HepG2 (cell line): ENCODE data around the gene ZDHHC18. TPM values are rescaled to one million over a fixed set of nuclear protein-coding genes. Genes with fewer than 3 reads are reported as not detected.

Source experiments
- DPF2 ChIP-seq: sonication (generic); formaldehyde crosslinking; IDR thresholded peaks from 2 replicates; pipeline ENCODE4 v1.4.0; 2020; ENCODE audit warnings: mild to moderate bottlenecking, low read depth, missing genetic modification reagents, borderline replicate concordance
- HDAC2 ChIP-seq: sonication (generic); formaldehyde crosslinking; IDR thresholded peaks from 2 replicates; pipeline ENCODE4 v1.4.0; 2020; ENCODE audit warnings: missing genetic modification reagents
- MAFK ChIP-seq, 2 experiments: IDR thresholded peaks in 1 of 2; conservative IDR thresholded peaks in 1 of 2; 2 replicates each; pipeline ENCODE4 v1.6.1; 2011; ENCODE audit warnings: improper control_type of control experiment in 2 of 2, low read length in 2 of 2
- NBN ChIP-seq: fragments of 450-650 bp; conservative IDR thresholded peaks from 2 replicates; pipeline ENCODE4 v1.6.1; 2017
- RCOR2 ChIP-seq: IDR thresholded peaks from 2 replicates; pipeline ENCODE4 v1.6.1; 2016; ENCODE audit warnings: missing biosample characterization, missing genetic modification reagents
- SIN3B ChIP-seq: fragments of 150-350 bp; IDR thresholded peaks from 2 replicates; pipeline ENCODE4 v1.6.1; 2014; ENCODE audit warnings: low read length
- SKI ChIP-seq: fragments of 450-650 bp; IDR thresholded peaks from one replicate; pipeline ENCODE4 v1.6.1; 2018; ENCODE audit warnings: mild to moderate bottlenecking; ENCODE audit not compliant: partially characterized antibody
- ZFP36L1 ChIP-seq: sonication (generic); formaldehyde crosslinking; IDR thresholded peaks from 2 replicates; pipeline ENCODE4 v1.8.0; 2022; ENCODE audit warnings: mild to moderate bottlenecking, missing genetic modification reagents, moderate library complexity
- ZHX2 ChIP-seq, 2 experiments: sonication (generic) in 1 of 2; formaldehyde crosslinking in 1 of 2; IDR thresholded peaks; 2 replicates each; pipeline versions ENCODE4 v1.6.1 to v1.9.0; 2014 to 2022; ENCODE audit warnings: antibody characterized with exemption in 1 of 2, borderline replicate concordance in 1 of 2, inconsistent platforms in 1 of 2, low read depth in 1 of 2, missing genetic modification reagents in 1 of 2
- ZNF142 ChIP-seq: sonication (generic); formaldehyde crosslinking; IDR thresholded peaks from 2 replicates; pipeline ENCODE4 v1.4.0; 2020; ENCODE audit warnings: missing genetic modification reagents
- ZNF512B ChIP-seq: sonication (generic); formaldehyde crosslinking; IDR thresholded peaks from 2 replicates; pipeline ENCODE4 v1.5.1; 2020; ENCODE audit warnings: missing genetic modification reagents, mild to moderate bottlenecking, borderline replicate concordance
- polyA plus RNA-seq, 8 experiments: library from polyadenylated mRNA; depleted of rRNA in 3 of 8; stranded (reverse) in 7 of 8; unstranded in 1 of 8; fragments of >200 nt; fragmentation: Illumina TruSeq in 4 of 8; extraction: Trizol in 4 of 8; gene quantifications; 2 replicates each; pipeline versions ENCODE4 v1.2.1 to v1.2.3, GENCODE V29; 2011 to 2016; ENCODE audit warnings: low read depth in 4 of 8, missing spikeins in 1 of 8, mixed read lengths in 1 of 8; ENCODE audit not compliant: insufficient read depth in 1 of 8
- total RNA-seq, 5 experiments: library from RNA; depleted of rRNA; stranded (reverse); fragments of >200 nt; fragmentation: Illumina TruSeq; extraction: Trizol; gene quantifications; 2 replicates each; pipeline ENCODE4 v1.2.3, GENCODE V29; 2016; ENCODE audit warnings: low read depth in 1 of 5

ZDHHC18 gene
- total and polyA plus RNA-seq, 2 of the 13 experiments (the other 11 are each of a cell fraction or from before 2014, with no cell fraction given) = 13.2 to 35.3 TPM

- TF ChIP-seq ZNF142 (CRISPR knock-in tag) (no peak), SKI (no peak), NBN (no peak), RCOR2 (CRISPR knock-in tag) (peak; percentile 39; the same call in 1 of the 2 replicates), ZFP36L1 (CRISPR knock-in tag) (no peak), ZHX2 (IDR thresholded peaks at IDR 0.05; ENCODE audit: low read depth) (peak; percentile 74), ZHX2 (CRISPR knock-in tag; IDR thresholded peaks at IDR 0.05; ENCODE audit: borderline replicate concordance) (no peak), SIN3B (peak; percentile 100), DPF2 (CRISPR knock-in tag) (no peak), ZNF512B (CRISPR knock-in tag) (no peak), HDAC2 (CRISPR knock-in tag) (peak; percentile 92), MAFK (conservative IDR thresholded peaks at IDR 0.05 in 1 of 2, IDR thresholded peaks at IDR 0.05 in 1 of 2; ENCODE audit: low read length in 2 of 2) (no peak)
Observed at GRCh38 chr1:26900001-26900814, 73.7 kb downstream of the ZDHHC18 start, which contains the start of gene GPATCH3 (continued).
